Stimulated activated CD8-positive, alpha-beta memory T cell treated with anti-CD3 and anti-CD28 coated beads, Interleukin-15, amount 100 ng/mL, for 4 hours (primary cell): ENCODE measurements around the gene ABCG1.

Source experiments
- DNase-seq, 2 donors: peaks; one replicate each; pipeline ENCODE4 v3.0.0-alpha.2; 2020; ENCODE audit warnings: low read depth in 2 of 2

ABCG1 gene

GRCh38 chr21:42306366-42307035 lies 87.6 kb downstream of the ABCG1 start:
- no peak for DNase-seq

GRCh38 chr21:42307106-42307505 lies 88.2 kb downstream of the ABCG1 start:
- no peak for DNase-seq

DNA sequence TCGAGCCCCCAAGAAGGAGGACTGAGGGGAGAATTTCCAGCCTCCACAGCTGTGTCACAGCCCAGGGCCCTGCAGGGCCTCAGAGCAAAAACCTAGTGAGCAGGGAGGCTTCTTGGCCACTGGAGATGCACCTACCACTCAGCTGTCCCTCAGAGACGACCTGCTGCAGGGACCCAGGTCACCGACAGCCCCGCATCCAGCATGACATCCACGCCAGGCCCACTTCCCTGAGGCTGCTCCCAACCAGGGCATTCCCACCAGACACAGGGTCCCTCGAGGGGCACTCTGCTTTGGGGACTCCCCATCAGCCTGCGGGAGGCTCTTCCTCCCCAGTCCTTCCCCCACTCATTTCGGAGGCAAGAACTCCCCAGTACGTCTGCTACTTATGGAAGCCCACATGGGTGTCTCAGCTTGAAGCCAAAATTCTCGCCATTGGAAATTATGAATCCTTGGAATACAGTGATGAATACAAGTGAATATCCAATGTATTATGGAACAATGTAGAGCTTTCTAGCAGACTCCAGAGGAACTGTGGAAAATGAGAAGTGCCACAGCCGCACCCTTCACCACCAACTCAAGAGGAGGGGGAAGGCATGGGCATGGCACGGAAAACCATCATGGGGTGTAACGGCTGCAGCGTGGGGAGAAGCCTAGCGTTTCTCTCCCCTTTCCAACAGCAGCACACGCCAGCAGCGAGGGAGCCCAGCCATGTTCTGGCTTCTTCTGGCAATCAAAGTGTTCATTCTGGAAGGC lies 89.4 kb downstream of the ABCG1 start:
- DNase-seq, result no peak

DNA sequence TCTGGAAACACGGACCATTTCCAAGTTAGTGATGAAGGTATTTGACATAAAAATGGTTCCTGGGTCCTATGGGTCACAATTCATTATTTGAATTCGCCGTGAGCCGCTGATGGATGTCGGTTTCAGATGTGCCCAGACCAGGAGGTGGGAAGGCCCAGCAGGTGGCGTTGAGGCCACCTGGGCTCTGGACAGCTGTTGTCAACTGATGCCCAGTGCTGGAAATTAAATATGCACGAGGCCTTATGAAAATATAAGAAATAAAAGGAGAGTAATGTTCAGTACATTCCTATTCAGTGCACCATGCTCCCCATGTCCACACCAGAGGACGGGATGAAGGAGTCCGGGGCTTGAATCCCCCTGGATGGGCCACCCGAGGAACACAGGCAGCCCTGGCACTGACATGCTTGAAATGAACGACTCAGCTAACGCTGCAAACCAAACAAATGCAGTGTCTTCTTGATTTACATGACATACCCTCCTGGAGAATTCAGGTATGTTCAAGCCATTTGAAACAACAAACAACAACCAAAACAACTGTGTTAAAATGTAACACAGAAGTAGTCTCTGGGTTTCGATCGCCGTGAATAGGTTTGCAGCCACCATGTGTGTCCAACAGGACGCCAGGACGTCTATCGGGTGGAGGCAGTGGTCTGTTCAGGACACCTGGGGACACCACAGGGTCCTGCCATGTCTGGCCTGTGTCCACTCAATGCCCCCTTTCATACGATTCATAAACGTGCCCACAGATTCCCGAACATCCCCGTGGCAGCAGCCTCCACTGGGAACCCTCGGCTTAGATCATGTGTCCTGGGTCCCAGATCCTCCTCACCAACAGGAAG lies 90.2 kb downstream of the ABCG1 start:
- no peak for DNase-seq

GRCh38 chr21:42309753-42310213 lies 90.8 kb downstream of the ABCG1 start:
- peak; percentile 23 to 38 for DNase-seq

DNA sequence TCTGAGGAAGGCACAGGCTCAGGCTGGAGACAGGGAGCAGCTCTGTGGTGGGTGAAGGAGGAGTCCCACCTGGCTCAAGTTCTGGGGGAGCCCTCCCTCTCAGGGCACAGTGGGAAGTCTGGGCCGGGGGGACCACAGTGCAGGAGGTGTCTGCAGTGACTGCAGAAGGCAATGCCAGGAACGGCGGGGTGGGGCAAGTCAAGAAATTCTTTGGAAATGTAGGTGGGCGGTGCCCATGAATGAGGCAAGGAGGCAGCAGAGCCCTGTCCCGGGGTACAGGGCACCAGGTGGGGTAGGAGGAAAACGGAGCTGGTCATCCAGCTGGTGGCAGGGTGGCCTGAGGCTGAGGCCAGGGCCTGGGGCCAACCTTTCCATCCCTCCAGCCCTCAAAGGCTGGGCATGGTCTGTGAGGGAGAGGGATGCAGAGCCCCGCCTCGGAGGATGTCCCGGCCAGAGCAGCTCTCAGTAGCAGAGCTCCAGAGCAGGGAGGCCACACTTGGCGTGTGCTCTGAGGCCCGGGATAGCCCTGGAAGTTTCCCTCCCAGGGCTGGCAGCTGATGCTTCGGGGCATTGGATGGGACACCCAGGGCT lies 91.6 kb downstream of the ABCG1 start:
- no peak for DNase-seq

DNA sequence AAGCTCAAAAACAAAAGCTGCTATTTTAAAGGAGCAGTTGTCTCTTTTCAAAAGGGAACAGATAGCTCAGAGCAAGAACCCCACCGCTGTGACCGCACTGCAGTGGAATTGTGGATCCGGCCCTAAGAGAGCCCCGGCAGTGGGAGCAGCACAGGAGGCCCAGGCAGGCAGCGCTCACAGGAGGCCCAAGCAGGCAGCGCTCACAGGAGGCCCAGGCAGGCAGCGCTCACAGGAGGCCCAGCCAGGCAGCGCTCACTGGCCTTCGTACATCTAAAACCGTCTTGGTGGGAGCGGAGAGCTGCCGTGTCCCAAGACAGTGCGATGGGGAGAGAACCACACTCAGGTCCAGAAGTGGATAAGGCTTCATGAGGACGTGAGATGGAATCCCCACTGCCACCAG lies 92.2 kb downstream of the ABCG1 start:
- DNase-seq, result no peak

GRCh38 chr21:42311816-42312625 lies 93.1 kb downstream of the ABCG1 start:
- no peak for DNase-seq

DNA sequence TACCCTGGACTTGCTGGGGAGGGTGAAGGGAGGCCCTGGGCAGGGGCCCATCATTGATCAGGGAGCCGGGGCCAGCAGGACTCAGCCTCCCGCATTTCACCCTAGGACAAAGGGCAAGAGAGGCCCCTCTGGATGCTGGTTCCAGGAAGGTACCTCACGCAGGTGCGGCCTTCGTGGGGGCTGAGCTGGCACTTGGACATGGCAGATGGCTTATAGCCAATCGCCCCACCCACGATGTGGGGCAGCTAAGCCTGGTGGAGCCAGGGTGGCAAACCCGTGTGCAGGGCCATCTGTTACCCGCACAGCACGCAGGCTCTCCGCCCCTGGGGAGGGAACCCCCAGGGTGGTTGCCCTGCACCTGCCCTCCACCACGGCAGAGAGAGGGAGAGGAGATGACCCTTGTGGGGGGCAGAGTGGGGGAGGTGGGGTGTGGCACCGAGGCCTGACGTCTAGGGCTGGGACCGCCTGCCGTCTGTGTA lies 93.7 kb downstream of the ABCG1 start:
- no peak for DNase-seq

- DNase-seq, result no peak
These were observed 94.6 kb downstream of the ABCG1 start for GRCh38 chr21:42313501-42313969.

GRCh38 chr21:42314616-42315295 lies 95.8 kb downstream of the ABCG1 start:
- DNase-seq, result no peak

DNA sequence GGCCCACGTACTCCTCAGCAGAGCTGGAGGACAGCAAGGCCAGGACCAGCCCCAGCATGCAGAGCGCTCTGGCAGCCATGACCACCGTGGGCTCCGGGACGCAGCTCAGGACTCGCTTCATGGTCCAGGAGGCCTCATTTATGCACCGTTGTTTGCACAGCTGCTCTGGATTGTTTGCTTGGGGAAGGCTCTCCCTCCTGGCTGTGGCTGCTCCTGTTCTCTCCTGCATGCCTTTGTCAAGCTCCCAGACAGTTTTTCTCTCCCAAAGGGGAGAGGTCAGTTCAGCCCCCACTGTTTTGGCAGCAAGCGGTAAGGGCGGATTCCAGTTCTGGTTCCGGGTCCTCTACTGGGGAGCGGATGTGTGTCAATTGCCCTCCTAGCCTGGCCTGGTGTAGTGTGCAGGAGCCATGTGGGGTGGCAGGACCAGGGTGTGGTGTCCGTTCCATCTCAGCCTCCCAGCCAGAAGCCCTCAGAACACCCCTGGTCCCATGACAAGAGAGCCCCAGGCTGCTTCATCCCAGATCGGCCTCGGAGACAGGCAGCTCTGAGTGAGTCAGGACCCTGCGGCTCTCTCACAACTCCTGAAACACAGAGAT lies 96.5 kb downstream of the ABCG1 start, which contains the start of gene TFF3:
TFF3 (minus strand) TSS at position 114 of the 596 bp plus-strand sequence; CDS start at position 79, 35 bp downstream.
- DNase-seq, result no peak

DNA sequence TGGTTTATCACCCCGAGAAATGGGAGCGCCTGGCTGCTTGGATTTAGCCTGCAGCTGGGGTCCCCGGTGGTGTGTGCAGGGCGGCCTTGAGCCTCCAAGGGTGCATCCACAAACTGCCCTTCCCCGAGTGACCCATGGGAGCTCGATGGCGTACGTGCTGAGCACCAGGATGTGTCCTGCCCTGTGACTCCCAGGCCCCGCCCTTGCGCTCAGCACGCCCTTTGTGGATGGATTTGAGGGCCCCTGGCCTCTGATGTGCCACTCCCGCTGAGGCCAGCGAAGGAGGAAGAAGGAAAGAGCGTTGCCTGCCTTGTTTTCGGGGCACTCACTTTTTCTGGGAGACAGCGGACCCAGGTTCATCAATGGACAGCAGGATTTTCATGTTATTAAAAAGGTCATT lies 98.0 kb downstream of the ABCG1 start:
- no peak for DNase-seq

DNA sequence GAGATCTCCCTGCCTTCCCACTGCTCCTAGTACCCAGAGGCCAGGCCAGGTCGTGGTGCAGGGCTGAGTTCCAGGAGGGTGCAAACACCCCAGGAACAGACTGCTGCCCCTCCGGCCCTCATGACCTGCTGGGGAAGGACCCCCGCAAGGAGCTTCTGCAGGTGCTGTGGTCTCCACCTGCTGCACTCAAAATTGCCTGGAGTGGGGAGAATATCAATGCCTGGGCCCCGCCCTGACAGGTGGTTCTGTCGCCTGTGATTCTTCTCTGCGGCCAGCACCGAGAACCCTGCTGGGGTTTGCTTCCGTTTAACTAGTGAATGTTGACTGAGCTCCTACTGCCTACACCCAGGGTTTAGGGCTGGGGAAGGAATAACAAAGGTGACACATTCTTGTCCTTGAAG lies 98.4 kb downstream of the ABCG1 start:
- no peak for DNase-seq

DNA sequence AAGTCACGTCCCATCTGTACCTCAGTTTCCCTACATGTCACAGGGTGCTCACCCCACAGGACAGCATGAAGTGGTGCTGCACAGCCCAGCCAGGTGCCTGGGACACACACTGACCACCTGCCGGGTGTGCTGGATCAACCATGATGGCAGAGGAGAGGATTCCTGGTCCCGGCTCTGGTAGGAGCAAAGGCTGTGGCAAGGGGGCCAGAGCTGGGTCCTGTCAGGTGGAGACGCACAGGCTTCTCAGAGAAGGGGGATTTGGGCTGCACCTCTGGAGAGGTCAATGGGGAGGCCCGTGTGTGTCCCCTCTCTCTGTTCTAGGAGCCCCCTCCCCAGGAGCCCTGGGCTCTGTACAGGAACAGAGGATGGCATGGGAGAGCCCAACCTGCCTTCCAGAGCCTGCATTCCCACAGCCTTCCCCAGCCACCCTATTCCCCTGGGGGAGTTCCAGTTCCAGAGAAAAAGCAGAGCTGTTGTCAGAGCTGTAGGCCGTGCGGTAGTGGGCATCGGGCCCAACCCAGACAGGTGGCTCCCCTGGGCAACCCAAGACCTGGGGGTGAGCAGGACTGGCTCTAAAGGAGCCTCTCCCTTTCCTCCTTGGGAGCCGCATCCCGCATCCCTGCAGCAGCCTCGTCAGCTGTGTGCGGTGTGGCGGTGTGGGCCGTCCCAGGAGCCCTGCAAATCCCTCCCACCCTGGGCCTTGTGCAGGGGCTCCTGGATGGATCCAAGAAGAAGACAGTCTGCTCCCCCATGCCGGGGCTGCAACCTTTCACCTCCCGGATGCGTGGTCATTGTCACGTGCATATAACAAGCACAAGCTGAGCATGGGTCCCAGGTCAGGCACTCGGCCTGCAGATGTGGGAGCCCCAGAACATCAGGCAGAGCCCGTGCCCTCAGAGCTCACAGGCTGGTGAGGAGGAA lies 99.1 kb downstream of the ABCG1 start:
- no peak for DNase-seq

DNA sequence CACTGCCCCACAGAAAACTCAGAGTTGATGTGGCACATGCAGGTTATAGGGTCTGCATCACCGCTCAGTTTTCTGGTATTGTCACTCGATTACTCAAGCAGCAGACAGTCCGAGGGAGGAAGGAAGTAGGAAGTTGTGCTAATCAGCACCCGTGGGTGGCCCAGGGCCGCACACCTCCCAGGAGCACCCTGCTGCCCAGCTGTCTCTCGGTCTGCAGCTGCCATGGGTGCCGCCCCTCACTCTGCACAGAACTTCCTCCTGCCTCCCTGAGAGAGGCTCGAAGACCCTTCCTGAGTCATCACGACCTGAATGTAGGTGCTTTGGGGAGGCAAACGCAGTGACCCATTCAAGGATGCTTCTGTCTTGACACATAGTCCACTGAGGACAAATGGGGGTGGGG lies 100.4 kb downstream of the ABCG1 start:
- no peak for DNase-seq

- no peak for DNase-seq
These were observed 101.1 kb downstream of the ABCG1 start for GRCh38 chr21:42319851-42320572.

GRCh38 chr21:42320791-42321190 lies 101.9 kb downstream of the ABCG1 start:
- no peak for DNase-seq
